ENCODE data around the gene LGALS9B.
"Not testable (repeated sequence)": the region's sequence is repeated elsewhere in the genome, so short reads cannot be mapped to it uniquely, and the experiment has no call there.

GRCh38 chr17:20417492-20418080 is 49.8 kb downstream of the LGALS9B start:
- TF ChIP-seq MAX (IDR thresholded peaks at IDR 0.05; ENCODE audit: low read depth); ELF1 (IDR thresholded peaks at IDR 0.05); CHD2 (IDR thresholded peaks at IDR 0.05; ENCODE audit: low read length, partially characterized antibody); EZH2phosphoT487 (IDR thresholded peaks at IDR 0.05; ENCODE audit: borderline replicate concordance, low read depth); JUND (IDR thresholded peaks at IDR 0.05); FOXM1 (IDR thresholded peaks at IDR 0.05; ENCODE audit: low read depth); EP300 (IDR thresholded peaks at IDR 0.05; ENCODE audit: borderline replicate concordance in 1 of 2, low read depth in 1 of 2, low read length in 1 of 2): not testable (repeated sequence)
- TF ChIP-seq, protein P1, sequence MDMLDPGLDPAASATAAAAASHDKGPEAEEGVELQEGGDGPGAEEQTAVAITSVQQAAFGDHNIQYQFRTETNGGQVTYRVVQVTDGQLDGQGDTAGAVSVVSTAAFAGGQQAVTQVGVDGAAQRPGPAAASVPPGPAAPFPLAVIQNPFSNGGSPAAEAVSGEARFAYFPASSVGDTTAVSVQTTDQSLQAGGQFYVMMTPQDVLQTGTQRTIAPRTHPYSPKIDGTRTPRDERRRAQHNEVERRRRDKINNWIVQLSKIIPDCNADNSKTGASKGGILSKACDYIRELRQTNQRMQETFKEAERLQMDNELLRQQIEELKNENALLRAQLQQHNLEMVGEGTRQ (IDR thresholded peaks at IDR 0.05; ENCODE audit: borderline replicate concordance, low read depth, low read length), result not testable (repeated sequence)
- TF ChIP-seq, protein P2, sequence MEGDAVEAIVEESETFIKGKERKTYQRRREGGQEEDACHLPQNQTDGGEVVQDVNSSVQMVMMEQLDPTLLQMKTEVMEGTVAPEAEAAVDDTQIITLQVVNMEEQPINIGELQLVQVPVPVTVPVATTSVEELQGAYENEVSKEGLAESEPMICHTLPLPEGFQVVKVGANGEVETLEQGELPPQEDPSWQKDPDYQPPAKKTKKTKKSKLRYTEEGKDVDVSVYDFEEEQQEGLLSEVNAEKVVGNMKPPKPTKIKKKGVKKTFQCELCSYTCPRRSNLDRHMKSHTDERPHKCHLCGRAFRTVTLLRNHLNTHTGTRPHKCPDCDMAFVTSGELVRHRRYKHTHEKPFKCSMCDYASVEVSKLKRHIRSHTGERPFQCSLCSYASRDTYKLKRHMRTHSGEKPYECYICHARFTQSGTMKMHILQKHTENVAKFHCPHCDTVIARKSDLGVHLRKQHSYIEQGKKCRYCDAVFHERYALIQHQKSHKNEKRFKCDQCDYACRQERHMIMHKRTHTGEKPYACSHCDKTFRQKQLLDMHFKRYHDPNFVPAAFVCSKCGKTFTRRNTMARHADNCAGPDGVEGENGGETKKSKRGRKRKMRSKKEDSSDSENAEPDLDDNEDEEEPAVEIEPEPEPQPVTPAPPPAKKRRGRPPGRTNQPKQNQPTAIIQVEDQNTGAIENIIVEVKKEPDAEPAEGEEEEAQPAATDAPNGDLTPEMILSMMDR (IDR thresholded peaks at IDR 0.05), result not testable (repeated sequence)
